ENCODE data around the gene ADAMTS20.

Gene ADAMTS20

DNA sequence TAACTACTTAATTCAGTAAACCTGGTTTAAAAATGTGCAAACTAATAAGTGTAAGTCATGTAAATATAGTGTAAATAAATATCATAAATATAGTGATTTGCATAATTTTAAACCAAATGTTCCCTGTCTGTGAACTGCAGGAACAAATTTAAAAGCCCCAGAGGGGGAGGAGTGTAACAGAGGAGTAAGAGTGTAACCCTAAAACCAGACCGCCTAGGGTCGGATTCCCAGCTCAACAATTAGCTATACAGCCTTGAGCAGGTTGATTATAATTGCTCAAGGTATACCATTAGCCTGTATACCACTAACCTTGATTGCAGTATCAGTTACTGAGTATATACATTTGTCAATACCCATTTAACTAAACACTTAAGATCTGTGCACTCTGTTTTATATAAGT lies 218.4 kb downstream of the ADAMTS20 start:
- CTCF ChIA-PET, result no interaction called here
- H3K4me3 Mint-ChIP-seq, result no peak overlapping the region
- no peaks in the 10 kb centered on the region for H3K4me1 Mint-ChIP-seq
- H3K27ac Mint-ChIP-seq, result no peak overlapping the region
- no peaks in the 10 kb centered on the region for H3K9me3 Mint-ChIP-seq
- DNase-seq, result no peak
- H3K36me3 Mint-ChIP-seq, result no peaks in the 10 kb centered on the region
- no peaks in the 10 kb centered on the region for H3K27me3 Mint-ChIP-seq

- H3K27me3 Mint-ChIP-seq, result no peaks in the 10 kb centered on the region
- H3K4me3 Mint-ChIP-seq, result no peak overlapping the region
- H3K36me3 Mint-ChIP-seq, result no peaks in the 10 kb centered on the region
- no peak for DNase-seq
- CTCF ChIA-PET, result no interaction called here
- no peak overlapping the region for H3K27ac Mint-ChIP-seq
- no peaks in the 10 kb centered on the region for H3K9me3 Mint-ChIP-seq
- no peaks in the 10 kb centered on the region for H3K4me1 Mint-ChIP-seq
These were observed 218.9 kb downstream of the ADAMTS20 start for GRCh38 chr12:43332977-43333640.

DNA sequence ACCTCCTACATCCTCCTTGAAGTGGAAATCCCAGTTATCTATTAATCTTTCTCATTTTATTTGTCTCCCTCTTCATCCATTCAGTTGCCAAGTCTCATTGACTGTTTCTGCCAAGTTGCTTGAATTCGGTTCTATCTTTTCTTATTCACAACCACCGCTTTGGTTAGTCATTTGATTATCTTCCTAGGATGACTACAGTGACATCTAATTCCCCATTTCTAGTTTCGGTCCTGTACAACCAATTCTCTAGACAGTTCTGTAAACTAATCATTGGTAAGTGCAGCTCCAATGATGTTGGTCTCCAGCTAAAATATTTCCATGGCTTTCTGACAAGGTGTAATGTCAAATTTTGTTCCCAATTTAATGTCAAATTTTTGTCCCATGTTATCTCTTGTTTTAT lies 220.1 kb downstream of the ADAMTS20 start:
- H3K27ac Mint-ChIP-seq, result no peak overlapping the region
- no peak overlapping the region for H3K4me3 Mint-ChIP-seq
- H3K9me3 Mint-ChIP-seq, result no peaks in the 10 kb centered on the region
- no peaks in the 10 kb centered on the region for H3K4me1 Mint-ChIP-seq
- CTCF ChIA-PET, result no interaction called here
- DNase-seq, result no peak
- no peaks in the 10 kb centered on the region for H3K36me3 Mint-ChIP-seq
- H3K27me3 Mint-ChIP-seq, result no peaks in the 10 kb centered on the region

- H3K4me3 Mint-ChIP-seq, result no peak overlapping the region
- CTCF ChIA-PET, result no interaction called here
- H3K4me1 Mint-ChIP-seq, result no peaks in the 10 kb centered on the region
- no peaks in the 10 kb centered on the region for H3K27me3 Mint-ChIP-seq
- no peaks in the 10 kb centered on the region for H3K9me3 Mint-ChIP-seq
- no peaks in the 10 kb centered on the region for H3K36me3 Mint-ChIP-seq
- DNase-seq, result no peak
- no peak overlapping the region for H3K27ac Mint-ChIP-seq
These were observed 222.6 kb downstream of the ADAMTS20 start for GRCh38 chr12:43329375-43329774.

- Mint-ChIP-seq H3K9me3 (peaks cover 3% of the 10 kb centered on the region), H3K27ac (no peak overlapping the region), H3K36me3 (no peaks in the 10 kb centered on the region), H3K4me3 (no peak overlapping the region), H3K4me1 (no peaks in the 10 kb centered on the region), H3K27me3 (no peaks in the 10 kb centered on the region)
- no peak for DNase-seq
- CTCF ChIA-PET, result no interaction called here
These were observed 226.2 kb downstream of the ADAMTS20 start for GRCh38 chr12:43325786-43326185.

GRCh38 chr12:43320281-43320680 lies 231.7 kb downstream of the ADAMTS20 start:
- no peaks in the 10 kb centered on the region for H3K27me3 Mint-ChIP-seq
- CTCF ChIA-PET, result no interaction called here
- H3K9me3 Mint-ChIP-seq, result peaks cover 3% of the 10 kb centered on the region
- no peak for DNase-seq
- no peak overlapping the region for H3K27ac Mint-ChIP-seq
- H3K4me3 Mint-ChIP-seq, result no peak overlapping the region
- no peaks in the 10 kb centered on the region for H3K36me3 Mint-ChIP-seq
- H3K4me1 Mint-ChIP-seq, result no peaks in the 10 kb centered on the region

DNA sequence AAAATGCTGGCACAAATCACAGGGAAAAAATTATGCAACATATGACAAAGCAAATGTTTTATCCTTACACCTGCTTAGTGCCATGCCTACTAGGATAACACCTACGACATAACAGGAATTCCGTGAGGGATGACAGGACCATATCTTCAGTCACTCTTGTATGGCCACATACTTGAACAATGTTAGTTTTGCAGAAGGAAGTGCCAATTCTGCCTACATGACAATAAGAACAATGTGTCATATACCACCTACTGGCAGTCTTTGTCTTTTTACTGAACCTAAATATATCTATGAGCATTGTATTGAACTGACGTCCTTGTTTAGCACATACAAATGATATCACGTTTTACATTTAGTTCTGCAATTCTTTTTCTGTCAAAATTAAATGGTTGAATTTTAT lies 234.0 kb downstream of the ADAMTS20 start:
- no peak for DNase-seq
- no peaks in the 10 kb centered on the region for H3K27me3 Mint-ChIP-seq
- no peaks in the 10 kb centered on the region for H3K9me3 Mint-ChIP-seq
- CTCF ChIA-PET, result no interaction called here
- H3K36me3 Mint-ChIP-seq, result no peaks in the 10 kb centered on the region
- H3K27ac Mint-ChIP-seq, result no peak overlapping the region
- H3K4me3 Mint-ChIP-seq, result no peak overlapping the region
- H3K4me1 Mint-ChIP-seq, result no peaks in the 10 kb centered on the region

DNA sequence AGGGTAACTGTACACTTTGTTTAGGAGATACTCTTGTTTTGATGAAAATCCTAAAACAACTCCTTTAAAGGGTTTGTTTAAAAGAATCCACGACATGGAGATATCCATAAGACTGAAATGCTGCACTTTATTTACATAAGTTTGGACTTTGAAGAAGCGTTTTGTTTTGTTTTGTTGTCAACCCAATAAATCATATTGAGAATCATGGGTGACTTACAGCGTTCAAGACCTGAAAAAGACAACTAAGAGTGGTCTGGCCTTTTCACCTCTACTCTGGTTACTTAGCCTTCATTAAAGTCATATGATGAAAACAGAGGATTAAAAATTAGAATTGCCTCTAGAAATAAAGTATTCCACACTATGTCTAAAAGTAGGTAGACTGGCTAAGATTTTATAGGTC lies 234.8 kb downstream of the ADAMTS20 start:
- Mint-ChIP-seq H3K27me3 (no peaks in the 10 kb centered on the region), H3K27ac (no peak overlapping the region)
- CTCF ChIA-PET, result no interaction called here

DNA sequence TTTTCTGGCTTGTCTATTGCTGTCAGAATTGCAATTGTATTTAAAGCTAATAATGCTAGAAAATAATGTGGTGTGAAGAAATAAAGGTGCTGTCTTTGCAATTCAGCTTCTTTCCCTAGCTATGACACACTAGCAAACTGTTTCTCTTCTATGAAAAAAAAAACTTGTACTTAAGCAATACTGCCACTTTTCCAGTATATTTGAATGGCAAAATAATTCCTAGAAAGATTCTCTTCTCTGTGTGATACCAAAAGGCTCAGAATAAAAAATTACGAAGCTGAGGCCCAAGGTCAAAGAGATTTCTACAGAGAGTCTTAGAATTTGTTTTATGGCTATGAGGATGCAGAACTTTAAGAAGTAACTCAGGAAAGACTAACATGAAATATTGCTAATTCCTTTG lies 235.5 kb downstream of the ADAMTS20 start:
- no peaks in the 10 kb centered on the region for H3K9me3 Mint-ChIP-seq
- no peak for DNase-seq
- H3K4me1 Mint-ChIP-seq, result no peaks in the 10 kb centered on the region
- no peak overlapping the region for H3K4me3 Mint-ChIP-seq
- CTCF ChIA-PET, result no interaction called here
- H3K36me3 Mint-ChIP-seq, result no peaks in the 10 kb centered on the region
- H3K27ac Mint-ChIP-seq, result no peak overlapping the region
- H3K27me3 Mint-ChIP-seq, result no peaks in the 10 kb centered on the region

More for the DNA sequence above, 234.8 kb downstream of the ADAMTS20 start:
- no peak for DNase-seq
- Mint-ChIP-seq H3K9me3 (no peaks in the 10 kb centered on the region), H3K4me3 (no peak overlapping the region), H3K4me1 (no peaks in the 10 kb centered on the region), H3K36me3 (no peaks in the 10 kb centered on the region)

DNA sequence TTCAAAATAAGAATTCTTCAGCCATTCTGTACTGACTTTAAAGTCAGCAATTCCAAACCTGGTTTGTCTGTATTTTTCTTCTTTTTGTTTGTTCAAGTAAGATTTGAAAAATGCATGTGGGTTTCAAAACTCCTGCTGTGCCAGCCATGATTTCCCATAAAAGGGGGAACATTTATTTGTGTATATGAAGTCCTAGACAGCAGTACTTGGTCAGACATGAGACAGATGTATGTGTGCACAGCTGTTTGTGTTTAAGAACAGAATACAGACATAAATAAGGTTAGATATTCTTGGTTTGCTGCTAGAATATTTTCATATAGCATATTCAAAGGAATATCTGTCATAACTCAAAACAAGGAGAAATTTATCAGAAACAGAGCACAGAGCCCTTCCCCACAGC lies 236.0 kb downstream of the ADAMTS20 start:
- H3K4me1 Mint-ChIP-seq, result no peaks in the 10 kb centered on the region
- no peaks in the 10 kb centered on the region for H3K36me3 Mint-ChIP-seq
- H3K27ac Mint-ChIP-seq, result no peak overlapping the region
- H3K9me3 Mint-ChIP-seq, result no peaks in the 10 kb centered on the region
- CTCF ChIA-PET, result no interaction called here
- no peak for DNase-seq
- no peak overlapping the region for H3K4me3 Mint-ChIP-seq
- H3K27me3 Mint-ChIP-seq, result no peaks in the 10 kb centered on the region

DNA sequence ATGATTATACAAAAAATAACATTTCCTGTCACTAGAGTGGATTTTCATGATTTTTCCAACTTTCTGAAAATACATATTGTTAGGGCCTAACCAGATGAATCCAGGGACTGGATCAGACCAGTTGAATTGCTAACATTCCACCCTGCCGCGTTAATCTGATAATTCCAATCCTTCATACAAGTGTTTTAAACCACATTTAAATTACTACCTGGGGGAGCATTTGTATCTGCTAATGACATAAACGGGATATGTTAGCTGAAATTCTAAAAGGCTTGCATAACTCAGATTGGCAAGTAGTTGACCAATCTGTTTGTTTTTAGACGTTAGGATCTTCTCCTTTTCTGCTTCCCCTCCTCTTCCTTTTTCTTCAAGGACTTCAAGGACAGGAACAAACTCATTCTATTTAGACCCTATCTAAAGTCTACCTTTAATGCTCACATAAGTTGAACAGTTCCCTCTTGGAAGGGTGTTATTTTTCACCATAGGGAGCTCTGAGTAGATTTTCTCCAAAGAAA lies 239.0 kb downstream of the ADAMTS20 start:
- no peak for DNase-seq
- Mint-ChIP-seq H3K27ac (no peak overlapping the region), H3K9me3 (no peaks in the 10 kb centered on the region), H3K27me3 (no peaks in the 10 kb centered on the region), H3K4me3 (no peak overlapping the region), H3K4me1 (no peaks in the 10 kb centered on the region), H3K36me3 (no peaks in the 10 kb centered on the region)
- CTCF ChIA-PET, result no interaction called here

GRCh38 chr12:43310596-43310995 lies 241.4 kb downstream of the ADAMTS20 start:
- Mint-ChIP-seq H3K4me1 (no peaks in the 10 kb centered on the region), H3K27ac (no peak overlapping the region), H3K9me3 (no peaks in the 10 kb centered on the region), H3K4me3 (no peak overlapping the region), H3K27me3 (no peaks in the 10 kb centered on the region), H3K36me3 (no peaks in the 10 kb centered on the region)
- DNase-seq, result no peak
- CTCF ChIA-PET, result no interaction called here

- CTCF ChIA-PET, result no interaction called here
- no peaks in the 10 kb centered on the region for H3K4me1 Mint-ChIP-seq
These were observed 242.0 kb downstream of the ADAMTS20 start for GRCh38 chr12:43309959-43310358.

GRCh38 chr12:43308776-43309175 lies 243.2 kb downstream of the ADAMTS20 start:
- Mint-ChIP-seq H3K36me3 (no peaks in the 10 kb centered on the region), H3K9me3 (peaks cover 4% of the 10 kb centered on the region), H3K27ac (no peak overlapping the region), H3K27me3 (no peaks in the 10 kb centered on the region), H3K4me3 (no peak overlapping the region), H3K4me1 (no peaks in the 10 kb centered on the region)
- DNase-seq, result no peak
- CTCF ChIA-PET, result no interaction called here

More at GRCh38 chr12:43309959-43310358, 242.0 kb downstream of the ADAMTS20 start:
- Mint-ChIP-seq H3K27ac (no peak overlapping the region), H3K36me3 (no peaks in the 10 kb centered on the region), H3K9me3 (no peaks in the 10 kb centered on the region), H3K27me3 (no peaks in the 10 kb centered on the region), H3K4me3 (no peak overlapping the region)
- DNase-seq, result no peak

DNA sequence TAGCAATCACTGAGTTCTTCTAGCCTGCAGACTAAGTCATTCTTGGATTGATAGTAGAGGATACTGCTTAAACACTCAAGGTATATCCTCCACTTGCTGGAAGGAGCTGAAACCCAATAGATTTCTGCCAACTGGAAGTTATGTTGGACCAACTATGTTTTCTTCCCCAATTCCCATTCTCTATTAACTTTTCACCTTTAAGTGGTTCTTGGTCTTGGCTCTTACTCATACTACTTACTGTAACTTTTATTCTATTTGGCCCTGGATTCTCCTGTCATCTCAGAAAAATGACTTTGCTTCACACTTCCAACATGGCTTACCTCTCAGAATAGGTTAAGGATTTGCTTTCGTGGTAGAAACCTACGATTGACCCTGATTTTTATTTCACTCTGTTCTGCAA lies 244.9 kb downstream of the ADAMTS20 start:
- Mint-ChIP-seq H3K27me3 (no peaks in the 10 kb centered on the region), H3K4me1 (no peaks in the 10 kb centered on the region), H3K36me3 (no peaks in the 10 kb centered on the region), H3K9me3 (peaks cover 4% of the 10 kb centered on the region), H3K4me3 (no peak overlapping the region), H3K27ac (no peak overlapping the region)
- no peak for DNase-seq
- CTCF ChIA-PET, result no interaction called here

- H3K27ac Mint-ChIP-seq, result no peak overlapping the region
- CTCF ChIA-PET, result no interaction called here
- no peaks in the 10 kb centered on the region for H3K36me3 Mint-ChIP-seq
- H3K27me3 Mint-ChIP-seq, result no peaks in the 10 kb centered on the region
- no peak overlapping the region for H3K4me3 Mint-ChIP-seq
- no peak for DNase-seq
- H3K9me3 Mint-ChIP-seq, result peaks cover 4% of the 10 kb centered on the region
- no peaks in the 10 kb centered on the region for H3K4me1 Mint-ChIP-seq
These were observed 245.9 kb downstream of the ADAMTS20 start for GRCh38 chr12:43306066-43306465.
